H9 (cell line): ENCODE measurements around the gene PET100. TPM values are rescaled to one million over a fixed set of nuclear protein-coding genes. Genes with fewer than 3 reads are reported as not detected.

Experiments used
- DNase-seq: peaks from one replicate; pipeline ENCODE4 v3.0.0-alpha.2; 2017
- H2AFZ ChIP-seq: one replicate; pipeline ENCODE4 v1.6.1; 2013; ENCODE audit warnings: mild to moderate bottlenecking, low read length, control low read depth, moderate library complexity
- H2AK5ac ChIP-seq: 2 replicates; pipeline ENCODE4 v1.6.1; 2013; ENCODE audit warnings: low read length, control low read depth, mixed read lengths; ENCODE audit not compliant: insufficient read length
- H2BK120ac ChIP-seq: one replicate; pipeline ENCODE4 v1.6.1; 2013; ENCODE audit warnings: low read depth, mild to moderate bottlenecking, low read length, control low read depth, inconsistent platforms; ENCODE audit not compliant: poor library complexity, severe bottlenecking
- H2BK12ac ChIP-seq: 2 replicates; pipeline ENCODE4 v1.6.1; 2013; ENCODE audit warnings: low read length, control low read depth, mixed read lengths, low read depth; ENCODE audit not compliant: insufficient read length
- H2BK15ac ChIP-seq: 2 replicates; pipeline ENCODE4 v1.6.1; 2013; ENCODE audit warnings: low read depth, low read length, control low read depth
- H2BK20ac ChIP-seq: one replicate; pipeline ENCODE4 v1.6.1; 2013; ENCODE audit warnings: low read depth, mild to moderate bottlenecking, low read length, control low read depth, inconsistent platforms; ENCODE audit not compliant: poor library complexity, severe bottlenecking
- H2BK5ac ChIP-seq: 2 replicates; pipeline ENCODE4 v1.6.1; 2013; ENCODE audit warnings: low read length, control low read depth, mixed read lengths; ENCODE audit not compliant: insufficient read length
- H3K14ac ChIP-seq: 2 replicates; pipeline ENCODE4 v1.6.1; 2013; ENCODE audit warnings: low read length, control low read depth; ENCODE audit not compliant: insufficient read depth
- H3K18ac ChIP-seq: 2 replicates; pipeline ENCODE4 v1.6.1; 2013; ENCODE audit warnings: low read depth, mild to moderate bottlenecking, mixed read lengths, low read length, control low read depth; ENCODE audit not compliant: insufficient read length
- H3K23ac ChIP-seq: 2 replicates; pipeline ENCODE4 v1.6.1; 2013; ENCODE audit warnings: low read length, control low read depth, mixed read lengths, low read depth; ENCODE audit not compliant: insufficient read length
- H3K23me2 ChIP-seq: 2 replicates; pipeline ENCODE4 v1.6.1; 2013; ENCODE audit warnings: low read depth, mild to moderate bottlenecking, mixed read lengths, low read length, control low read depth; ENCODE audit not compliant: insufficient read length, poor library complexity, severe bottlenecking
- H3K27ac ChIP-seq: 2 replicates; pipeline ENCODE4 v1.5.1; 2013; ENCODE audit warnings: low read length, control low read depth, mixed read lengths, low read depth; ENCODE audit not compliant: insufficient read length
- H3K27me3 ChIP-seq: 2 replicates; pipeline ENCODE4 v1.6.1; 2013; ENCODE audit warnings: low read length, control low read depth, inconsistent platforms; ENCODE audit not compliant: insufficient read depth
- H3K4ac ChIP-seq: 2 replicates; pipeline ENCODE4 v1.6.1; 2013; ENCODE audit warnings: low read depth, mild to moderate bottlenecking, control low read depth, inconsistent platforms, low read length, moderate library complexity
- H3K4me1 ChIP-seq: 2 replicates; pipeline ENCODE4 v1.6.1; 2013; ENCODE audit warnings: low read length, control low read depth, inconsistent platforms; ENCODE audit not compliant: insufficient read depth
- H3K4me2 ChIP-seq: 2 replicates; pipeline ENCODE4 v1.6.1; 2013; ENCODE audit warnings: low read length, control low read depth, mixed read lengths; ENCODE audit not compliant: insufficient read length, insufficient read depth
- H3K56ac ChIP-seq: 2 replicates; pipeline ENCODE4 v1.6.1; 2013; ENCODE audit warnings: low read depth, mild to moderate bottlenecking, mixed read lengths, low read length, control low read depth; ENCODE audit not compliant: insufficient read length
- H3K79me1 ChIP-seq: 2 replicates; pipeline ENCODE4 v1.6.1; 2013; ENCODE audit warnings: low read depth, mild to moderate bottlenecking, moderate library complexity, low read length, control low read depth, inconsistent platforms; ENCODE audit not compliant: insufficient read depth, poor library complexity, severe bottlenecking
- H3K79me2 ChIP-seq: 2 replicates; pipeline ENCODE4 v1.6.1; 2013; ENCODE audit warnings: low read length, control low read depth, inconsistent platforms; ENCODE audit not compliant: insufficient read depth
- H3K9ac ChIP-seq: 2 replicates; pipeline ENCODE4 v1.6.1; 2013; ENCODE audit warnings: low read length, control low read depth, mixed read lengths; ENCODE audit not compliant: insufficient read length; ENCODE audit errors: extremely low read depth
- H3K9me3 ChIP-seq: one replicate; pipeline ENCODE4 v1.6.1; 2013; ENCODE audit warnings: low read depth, low read length, inconsistent platforms; ENCODE audit not compliant: control insufficient read depth
- H3T11ph ChIP-seq: one replicate; pipeline ENCODE4 v1.6.1; 2013; ENCODE audit warnings: mild to moderate bottlenecking, low read length, control low read depth, inconsistent platforms
- H4K20me1 ChIP-seq: one replicate; pipeline ENCODE4 v1.6.1; 2013; ENCODE audit not compliant: control insufficient read depth, insufficient read length, insufficient read depth
- H4K5ac ChIP-seq: 2 replicates; pipeline ENCODE4 v1.6.1; 2013; ENCODE audit warnings: low read depth, mild to moderate bottlenecking, mixed read lengths, low read length, control low read depth; ENCODE audit not compliant: insufficient read length
- H4K8ac ChIP-seq: replicated peaks from 2 replicates; pipeline ENCODE4 v1.6.1; 2013; ENCODE audit warnings: low read length, control low read depth, mixed read lengths, low read depth; ENCODE audit not compliant: insufficient read length
- H4K91ac ChIP-seq: 2 replicates; pipeline ENCODE4 v1.6.1; 2013; ENCODE audit warnings: low read depth, mild to moderate bottlenecking, moderate library complexity, mixed read lengths, low read length, control low read depth; ENCODE audit not compliant: insufficient read length
- H3K27ac Mint-ChIP-seq, 3 experiments: 2 replicates in 2 of 3; 3 replicates in 1 of 3; pipeline ENCODE4 v1.8.0; 2020 to 2021; ENCODE audit warnings: mixed read lengths in 3 of 3, mild to moderate bottlenecking in 1 of 3, moderate library complexity in 1 of 3
- H3K27me3 Mint-ChIP-seq: 2 replicates; pipeline ENCODE4 v1.8.0; 2021; ENCODE audit warnings: low read depth, mild to moderate bottlenecking, moderate library complexity, mixed read lengths
- H3K36me3 Mint-ChIP-seq, 3 experiments: 2 replicates in 2 of 3; 3 replicates in 1 of 3; pipeline ENCODE4 v1.8.0; 2020 to 2021; ENCODE audit warnings: low read depth in 3 of 3, mixed read lengths in 3 of 3; ENCODE audit not compliant: insufficient read depth in 1 of 3
- H3K4me1 Mint-ChIP-seq, 2 experiments: 2 replicates each; pipeline ENCODE4 v1.8.0; 2020; ENCODE audit warnings: mixed read lengths in 2 of 2
- H3K4me3 Mint-ChIP-seq, 2 experiments: 2 replicates in 1 of 2; 3 replicates in 1 of 2; pipeline ENCODE4 v1.8.0; 2020 to 2021; ENCODE audit warnings: mild to moderate bottlenecking in 2 of 2, mixed read lengths in 2 of 2, moderate library complexity in 1 of 2
- H3K9me3 Mint-ChIP-seq, 2 experiments: 2 replicates in 1 of 2; 3 replicates in 1 of 2; pipeline ENCODE4 v1.8.0; 2020; ENCODE audit warnings: mild to moderate bottlenecking in 2 of 2, mixed read lengths in 2 of 2, moderate library complexity in 1 of 2
- CTCF ChIP-seq: fragments of 200-600 bp; sonication (generic); conservative IDR thresholded peaks from 3 replicates; pipeline ENCODE4 v1.8.0; 2021; ENCODE audit warnings: antibody characterized with exemption, mild to moderate bottlenecking
- WGBS: extraction: QIAGEN DNeasy Blood & Tissue Kit; methylation state at CpG from one replicate; pipeline ENCODE4 v1.1.7; 2013; ENCODE audit warnings: missing lambda C conversion rate, low lambda C conversion rate, mixed read lengths; ENCODE audit not compliant: insufficient read length; ENCODE audit errors: extremely low coverage; 5-methylcytosine and 5-hydroxymethylcytosine counted together
- total RNA-seq: library from RNA; stranded (reverse); gene quantifications from 2 replicates; pipeline ENCODE4 v1.2.1, GENCODE V29; 2021

Gene PET100
- total RNA-seq, 1 experiment from 2014 or later, result 129 TPM

GRCh38 chr19:7602935-7603497 lies 26.6 kb upstream of the PET100 start:
- no peak overlapping the region for H3K18ac ChIP-seq
- no peak for TF ChIP-seq CTCF
- no peak overlapping the region for H2BK15ac ChIP-seq
- H2AK5ac ChIP-seq, result no peak overlapping the region
- no peaks in the 10 kb centered on the region for H3K23me2 ChIP-seq
- H3K79me2 ChIP-seq, result no peaks in the 10 kb centered on the region
- H3K4me3 Mint-ChIP-seq, result no peak overlapping the region
- peak overlapping the region in 1 of 3 experiments; percentile 75; a peak in 1 of 7 replicates for H3K27ac Mint-ChIP-seq
- no CpG with 5 or more reads among the region's 11 CpGs for WGBS
- peaks cover 8 to 23% (median 18%) of the 10 kb centered on the region in 3 experiments for H3K36me3 Mint-ChIP-seq
- no peak overlapping the region for H3K14ac ChIP-seq
- no peak overlapping the region for H3K27ac ChIP-seq
- no peaks in the 10 kb centered on the region for H4K20me1 ChIP-seq
- H3K9ac ChIP-seq, result no peak overlapping the region
- no peak overlapping the region for H4K5ac ChIP-seq
- peaks cover 8 to 26% of the 10 kb centered on the region in 2 experiments for H3K4me1 Mint-ChIP-seq
- no peak overlapping the region for H3K4me2 ChIP-seq
- no peak overlapping the region for H3K23ac ChIP-seq
- H2BK12ac ChIP-seq, result no peak overlapping the region
- DNase-seq, result no peak
- no peak overlapping the region for H3T11ph ChIP-seq
- no peaks in the 10 kb centered on the region for H3K9me3 ChIP-seq
- H2AFZ ChIP-seq, result no peak overlapping the region
- no peak overlapping the region for H4K8ac ChIP-seq
- no peak overlapping the region for H2BK5ac ChIP-seq
- no peak overlapping the region for H2BK20ac ChIP-seq
- no peak overlapping the region for H3K56ac ChIP-seq
- no peaks in the 10 kb centered on the region; the same call in 1 of the 2 replicates for H3K4me1 ChIP-seq
- H2BK120ac ChIP-seq, result no peak overlapping the region
- H3K4ac ChIP-seq, result no peak overlapping the region
- H3K27me3 Mint-ChIP-seq, result peaks cover 1% of the 10 kb centered on the region; the same call in 1 of the 2 replicates
- no peak overlapping the region for H4K91ac ChIP-seq
- peaks cover 5% of the 10 kb centered on the region for H3K79me1 ChIP-seq
- H3K9me3 Mint-ChIP-seq, result peaks cover 0 to 2% of the 10 kb centered on the region in 2 experiments; a peak in 1 of 5 replicates
- H3K27me3 ChIP-seq, result no peaks in the 10 kb centered on the region
